HCT116 (cell line): Measurements from ENCODE around the gene GPNMB. TPM values are rescaled to one million over a fixed set of nuclear protein-coding genes. Genes with fewer than 3 reads are reported as not detected.
A peak's percentile ranks its signal among the peaks of the same experiment; 100 is the strongest.

Experiments
- ATAC-seq: fragments of 200-7000 bp; cut with Tn5 transposase; 2 replicates; pipeline ENCODE4 v1.9.1; 2020; ENCODE audit warnings: mild to moderate bottlenecking, moderate library complexity
- BruUV-seq: library from RNA; stranded (reverse); fragments of 400-500 nt; replicated peaks from 2 replicates; lab custom pipeline; 2021; lab: Mats Ljungman, UMichigan
- CTCF ChIA-PET: fragments of 300-600 bp; sonication (Branson Sonifier 250); formaldehyde crosslinking; loops from one replicate; lab custom pipeline; 2021; ENCODE audit warnings: antibody characterized with exemption; lab: Charles Lee
- POLR2A ChIA-PET: fragments of 300-600, 350-600 bp; sonication (Branson Sonifier 250); formaldehyde crosslinking; loops from one replicate; lab custom pipeline; 2021; ENCODE audit warnings: antibody characterized with exemption; lab: Charles Lee
- RAD21 ChIA-PET, 2 experiments: fragments of 300-600 bp; sonication (Branson Sonifier 250); formaldehyde crosslinking; loops; one replicate each; lab custom pipeline; 2023; ENCODE audit warnings: low total read pairs in 2 of 2; ENCODE audit not compliant: uncharacterized antibody in 2 of 2, unreplicated experiment in 2 of 2, low non-redundant PET in 1 of 2; lab: Charles Lee
- DNase-seq: peaks from one replicate; pipeline ENCODE4 v3.0.0-alpha.2; 2010; ENCODE audit warnings: low read depth, low spot score
- H2AFZ ChIP-seq: fragments of 200-600 bp; shearing (Covaris generic), sonication (generic); 2 replicates; pipeline ENCODE4 v1.6.1; 2017; ENCODE audit warnings: low read depth, mixed run types, mixed read lengths, antibody characterized with exemption, low read length; ENCODE audit not compliant: poor library complexity, severe bottlenecking
- H3K27ac ChIP-seq: 2 replicates; pipeline ENCODE4 v1.5.1; 2012; ENCODE audit warnings: low read depth, low read length
- H3K27me3 ChIP-seq: fragments of 200-600 bp; sonication (generic); 2 replicates; pipeline ENCODE4 v1.6.1; 2016; ENCODE audit warnings: mixed run types, low read length, mixed read lengths; ENCODE audit not compliant: insufficient read depth
- H3K36me3 ChIP-seq, 2 experiments: fragments of 200-500 bp in 1 of 2; fragments of 200-600 bp in 1 of 2; sonication (Bioruptor generic) in 1 of 2; sonication (generic) in 1 of 2; 2 replicates each; pipeline versions ENCODE4 v1.5.1 to v1.6.1; 2014 to 2016; ENCODE audit warnings: low read length in 2 of 2, inconsistent platforms in 1 of 2, mixed read lengths in 1 of 2, mixed run types in 1 of 2; ENCODE audit not compliant: insufficient read depth in 2 of 2, control insufficient read depth in 1 of 2
- H3K4me1 ChIP-seq, 2 experiments: fragments of 200-600 bp in 1 of 2; sonication (generic) in 1 of 2; 2 replicates each; pipeline versions ENCODE4 v1.5.1 to v1.6.1; 2012 to 2017; ENCODE audit warnings: low read length in 2 of 2, inconsistent platforms in 1 of 2, mild to moderate bottlenecking in 1 of 2, mixed read lengths in 1 of 2, mixed run types in 1 of 2, moderate library complexity in 1 of 2; ENCODE audit not compliant: insufficient read depth in 2 of 2, control insufficient read depth in 1 of 2
- H3K4me2 ChIP-seq: fragments of 200-600 bp; sonication (generic); 2 replicates; pipeline ENCODE4 v1.6.1; 2017; ENCODE audit warnings: mixed run types, low read length, mixed read lengths
- H3K4me3 ChIP-seq, 2 experiments: fragments of 200-600 bp in 1 of 2; sonication (generic) in 1 of 2; replicated peaks in 1 of 2; 2 replicates each; pipeline ENCODE4 v1.5.1; 2011 to 2016; ENCODE audit warnings: low read length in 2 of 2, control low read depth in 1 of 2, low read depth in 1 of 2, mild to moderate bottlenecking in 1 of 2, mixed read lengths in 1 of 2, mixed run types in 1 of 2
- H3K79me2 ChIP-seq: fragments of 200-600 bp; sonication (generic); 2 replicates; pipeline ENCODE4 v1.6.1; 2017; ENCODE audit warnings: mild to moderate bottlenecking, mixed run types, low read length, moderate library complexity, mixed read lengths; ENCODE audit not compliant: insufficient read depth
- H3K9ac ChIP-seq: fragments of 200-600 bp; sonication (generic); 2 replicates; pipeline ENCODE4 v1.6.1; 2016; ENCODE audit warnings: low read length, mixed read lengths
- H3K9me2 ChIP-seq: fragments of 200-600 bp; sonication (generic), shearing (Covaris generic); 2 replicates; pipeline ENCODE4 v1.6.1; 2017; ENCODE audit warnings: mixed run types, mild to moderate bottlenecking, moderate library complexity; ENCODE audit not compliant: insufficient read depth
- H3K9me3 ChIP-seq, 2 experiments: fragments of 200-500 bp in 1 of 2; fragments of 200-600 bp in 1 of 2; sonication (Bioruptor generic) in 1 of 2; sonication (generic) in 1 of 2; 2 replicates each; pipeline ENCODE4 v1.6.1; 2014 to 2017; ENCODE audit warnings: low read length in 2 of 2, mixed read lengths in 2 of 2, inconsistent platforms in 1 of 2, low read depth in 1 of 2, mild to moderate bottlenecking in 1 of 2, mixed run types in 1 of 2, moderate library complexity in 1 of 2; ENCODE audit not compliant: control insufficient read depth in 1 of 2, insufficient read depth in 1 of 2
- H4K20me1 ChIP-seq: fragments of 200-600 bp; sonication (generic), shearing (Covaris generic); 2 replicates; pipeline ENCODE4 v1.6.1; 2017; ENCODE audit warnings: mixed run types, mild to moderate bottlenecking, moderate library complexity; ENCODE audit not compliant: insufficient read depth
- CTCF ChIP-seq, 3 experiments: fragments of 200-600 bp in 1 of 3; sonication (generic) in 1 of 3; IDR thresholded peaks in 2 of 3; conservative IDR thresholded peaks in 1 of 3; 2 replicates each; pipeline ENCODE4 v1.5.1; 2012 to 2017; ENCODE audit warnings: low read depth in 2 of 3, low read length in 2 of 3, antibody characterized with exemption in 1 of 3, borderline replicate concordance in 1 of 3, control low read depth in 1 of 3, mild to moderate bottlenecking in 1 of 3, mixed read lengths in 1 of 3, mixed run types in 1 of 3, moderate library complexity in 1 of 3; ENCODE audit not compliant: insufficient read depth in 1 of 3
- EGR1 ChIP-seq: IDR thresholded peaks from 2 replicates; pipeline ENCODE4 v1.6.1; 2012; ENCODE audit warnings: low read depth
- ELF1 ChIP-seq: IDR thresholded peaks from 2 replicates; pipeline ENCODE4 v1.6.1; 2012; ENCODE audit warnings: low read depth, borderline replicate concordance
- EZH2 ChIP-seq: fragments of 200-600 bp; sonication (generic); IDR thresholded peaks from 2 replicates; pipeline ENCODE4 v1.6.1; 2017; ENCODE audit warnings: antibody characterized with exemption, mixed run types
- EZH2phosphoT487 ChIP-seq: fragments of 200-600 bp; IDR thresholded peaks from 2 replicates; pipeline ENCODE4 v1.6.1; 2018; ENCODE audit warnings: antibody characterized with exemption, borderline replicate concordance
- FOSL1 ChIP-seq: IDR thresholded peaks from 2 replicates; pipeline ENCODE4 v1.6.1; 2012; ENCODE audit warnings: low read depth
- MAX ChIP-seq: IDR thresholded peaks from 2 replicates; pipeline ENCODE4 v1.6.1; 2012
- RAD21 ChIP-seq: IDR thresholded peaks from 2 replicates; pipeline ENCODE4 v1.6.1; 2012; ENCODE audit warnings: low read depth, mild to moderate bottlenecking
- SIN3A ChIP-seq: IDR thresholded peaks from 2 replicates; pipeline ENCODE4 v1.6.1; 2012; ENCODE audit warnings: low read depth
- SP1 ChIP-seq: IDR thresholded peaks from 2 replicates; pipeline ENCODE4 v1.6.1; 2012; ENCODE audit warnings: low read depth
- SRF ChIP-seq: IDR thresholded peaks from 2 replicates; pipeline ENCODE4 v1.6.1; 2012; ENCODE audit warnings: low read depth
- TCF7L2 ChIP-seq: IDR thresholded peaks from 2 replicates; pipeline ENCODE4 v1.7.0; 2011; ENCODE audit warnings: borderline replicate concordance, inconsistent platforms; ENCODE audit not compliant: insufficient read depth, insufficient read length; ENCODE audit errors: extremely low read depth
- YY1 ChIP-seq: IDR thresholded peaks from 2 replicates; pipeline ENCODE4 v1.6.1; 2011; ENCODE audit warnings: low read length, low read depth, moderate library complexity, mild to moderate bottlenecking; ENCODE audit not compliant: insufficient replicate concordance; ENCODE audit errors: extremely low read depth
- ZBTB33 ChIP-seq: IDR thresholded peaks from 2 replicates; pipeline ENCODE4 v1.6.1; 2011; ENCODE audit warnings: mild to moderate bottlenecking, low read length, moderate library complexity; ENCODE audit not compliant: insufficient replicate concordance; ENCODE audit errors: extremely low read depth
- ZNF274 ChIP-seq: fragments of 200-500 bp; sonication (Bioruptor generic); IDR thresholded peaks from 2 replicates; pipeline ENCODE4 v1.6.1; 2014; ENCODE audit warnings: mild to moderate bottlenecking, low read depth, low read length, inconsistent platforms
- intact Hi-C: fragments of 100-400 bp; cut with micrococcal nuclease; formaldehyde crosslinking; loops from 2 replicates; pipeline ENCODE4 v1.10.0; 2022
- total RNA-seq: library from RNA; stranded (reverse); gene quantifications from one replicate; pipeline ENCODE4 v1.2.1, GENCODE V29; 2021; ENCODE audit not compliant: unreplicated experiment
- TF ChIP-seq, protein P1 (sequence below): IDR thresholded peaks from 2 replicates; pipeline ENCODE4 v1.6.1; 2012

Gene GPNMB
- total RNA-seq, 1 experiment from 2014 or later: 2.8 TPM

DNA sequence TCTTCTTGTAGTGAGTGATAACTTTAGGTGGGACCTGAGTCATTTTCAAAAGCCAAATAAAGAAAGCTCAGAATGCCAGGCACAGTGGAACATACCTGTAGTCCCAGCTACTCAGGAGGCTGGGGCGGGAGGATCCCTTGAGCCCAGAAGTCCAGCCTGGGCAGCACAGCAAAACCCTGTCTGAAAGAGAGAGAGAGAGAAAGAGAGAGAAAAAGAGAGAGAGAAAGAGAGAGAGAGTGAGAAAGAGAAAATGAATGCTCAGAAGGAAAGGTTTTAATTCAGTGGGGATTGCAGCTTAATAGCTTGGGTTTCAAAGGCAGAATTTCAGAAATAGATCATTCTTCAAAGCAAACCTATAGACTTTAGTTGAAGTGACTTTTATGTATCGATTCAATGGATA, 25.7 kb downstream of the GPNMB start (continued):
- TF ChIP-seq, protein P1, sequence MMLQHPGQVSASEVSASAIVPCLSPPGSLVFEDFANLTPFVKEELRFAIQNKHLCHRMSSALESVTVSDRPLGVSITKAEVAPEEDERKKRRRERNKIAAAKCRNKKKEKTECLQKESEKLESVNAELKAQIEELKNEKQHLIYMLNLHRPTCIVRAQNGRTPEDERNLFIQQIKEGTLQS: no peak
- TF ChIP-seq ELF1 (no peak), SIN3A (no peak), MAX (no peak), ZBTB33 (no peak), SP1 (no peak), YY1 (no peak), EZH2phosphoT487 (no peak)

- H3K4me3 ChIP-seq: peak overlapping the region; percentile 34 to 47
- H3K4me2 ChIP-seq: peak overlapping the region; percentile 63
- H3K9me2 ChIP-seq: no peaks in the 10 kb centered on the region
- BruUV-seq: no TSS peak
- intact Hi-C loops: loop anchor here (1.0 to 10.0 kb wide), 5 partner anchors 84 to 439 kb away; partner anchors contain the start of genes IGF2BP3 and STK31
- ChIA-PET CTCF (interaction anchor here (0.6 to 3.0 kb wide), 38 partner anchors 9 to 456 kb away, joined by 3 to 30 read pairs (median 4); partner anchors contain the start of genes MALSU1, STK31 and TRA2A), POLR2A (interaction anchor here (0.5 to 1.0 kb wide), 3 partner anchors 88 to 271 kb away, joined by 3 to 4 read pairs (median 3); no protein-coding TSS in a partner anchor), RAD21 (interaction anchor here (0.7 to 1.4 kb wide), 11 partner anchors 77 to 712 kb away, joined by 3 to 10 read pairs (median 3); no protein-coding TSS in a partner anchor)
- H3K9me3 ChIP-seq: no peaks in the 10 kb centered on the region
- H2AFZ ChIP-seq: peak overlapping the region; percentile 76
- no peaks in the 10 kb centered on the region for H3K27me3 ChIP-seq
- peaks cover 9 to 24% of the 10 kb centered on the region in 2 experiments; a peak in 3 of 4 replicates for H3K4me1 ChIP-seq
- peak; percentile 93 for DNase-seq
- H3K79me2 ChIP-seq: no peaks in the 10 kb centered on the region
- H3K27ac ChIP-seq: peak overlapping the region; percentile 57
- peak; percentile 95 for ATAC-seq
- H3K9ac ChIP-seq: peak overlapping the region; percentile 28
- H4K20me1 ChIP-seq: no peaks in the 10 kb centered on the region
- H3K36me3 ChIP-seq: no peaks in the 10 kb centered on the region
- TF ChIP-seq ZBTB33 (no peak), SRF (no peak), FOSL1 (peak; percentile 57), TCF7L2 (peak; percentile 18), RAD21 (peak; percentile 90), CTCF (IDR thresholded peaks at IDR 0.05 in 2 of 3, conservative IDR thresholded peaks at IDR 0.05 in 1 of 3; ENCODE audit: borderline replicate concordance in 1 of 3, insufficient read depth in 1 of 3, low read depth in 2 of 3, low read length in 2 of 3) (peak; percentile 85 to 89 (median 89)), EZH2 (no peak), MAX (peak; percentile 72), EGR1 (peak; percentile 70), ZNF274 (no peak), EZH2phosphoT487 (no peak), SIN3A (no peak)
- TF ChIP-seq, protein P1: no peak
These were observed 26.6 kb downstream of the GPNMB start for GRCh38 chr7:23273141-23273599.
